IMR-90 (cell line): ENCODE measurements around the gene RAC3. TPM values are rescaled to one million over a fixed set of nuclear protein-coding genes. Genes with fewer than 3 reads are reported as not detected.

Source experiments
- ATAC-seq: fragments of 200-7000 bp; cut with Tn5 transposase; 2 replicates; pipeline ENCODE4 v1.9.1; 2020; ENCODE audit warnings: low read depth, mild to moderate bottlenecking, moderate library complexity
- BruUV-seq: library from RNA; stranded (reverse); fragments of 400-500 nt; replicated peaks from 2 replicates; lab custom pipeline; 2021; lab: Mats Ljungman, UMichigan
- CTCF ChIA-PET: fragments of 300-600 bp; formaldehyde crosslinking; extraction: SDS; loops from one replicate; lab custom pipeline; 2021; ENCODE audit warnings: antibody characterized with exemption; lab: Yijun Ruan, JAX
- POLR2A ChIA-PET: fragments of 300-600 bp; sonication (Branson Sonifier 250); formaldehyde crosslinking; loops from one replicate; lab custom pipeline; 2022; ENCODE audit warnings: antibody characterized with exemption; ENCODE audit not compliant: unreplicated experiment; lab: Charles Lee
- DNase-seq: peaks from one replicate; pipeline ENCODE4 v3.0.0; 2013
- H2AFZ ChIP-seq: replicated peaks from 2 replicates; pipeline ENCODE3; 2013; ENCODE audit warnings: low read length, mild to moderate bottlenecking; ENCODE audit not compliant: poor library complexity
- H2AK5ac ChIP-seq: 2 replicates; pipeline ENCODE4 v1.6.1; 2013; ENCODE audit warnings: low read depth, low read length, inconsistent platforms
- H2AK9ac ChIP-seq: replicated peaks from 2 replicates; pipeline ENCODE3; 2013; ENCODE audit warnings: mild to moderate bottlenecking, low read depth, low read length, moderate library complexity; ENCODE audit not compliant: poor library complexity
- H2BK120ac ChIP-seq: 2 replicates; pipeline ENCODE4 v1.6.1; 2013; ENCODE audit warnings: low read depth, low read length, inconsistent platforms
- H2BK15ac ChIP-seq: 3 replicates; pipeline ENCODE4 v1.6.1; 2013; ENCODE audit warnings: low read depth, low read length, inconsistent platforms
- H2BK20ac ChIP-seq: 2 replicates; pipeline ENCODE4 v1.6.1; 2013; ENCODE audit warnings: low read depth, mild to moderate bottlenecking, inconsistent platforms, low read length, moderate library complexity
- H2BK5ac ChIP-seq: 2 replicates; pipeline ENCODE4 v1.6.1; 2013; ENCODE audit warnings: mild to moderate bottlenecking, low read depth, low read length, inconsistent platforms; ENCODE audit not compliant: poor library complexity, severe bottlenecking
- H3K14ac ChIP-seq: replicated peaks from 2 replicates; pipeline ENCODE4 v1.6.1; 2013; ENCODE audit warnings: low read depth, low read length, inconsistent platforms
- H3K18ac ChIP-seq: 2 replicates; pipeline ENCODE4 v1.6.1; 2013; ENCODE audit warnings: low read depth, low read length, control low read depth
- H3K23ac ChIP-seq: 2 replicates; pipeline ENCODE4 v1.6.1; 2013; ENCODE audit warnings: low read depth, low read length, inconsistent platforms
- H3K27ac ChIP-seq: 2 replicates; pipeline ENCODE4 v1.5.1; 2013; ENCODE audit warnings: mild to moderate bottlenecking, control low read depth, low read length; ENCODE audit not compliant: insufficient read depth
- H3K27me3 ChIP-seq: 2 replicates; pipeline ENCODE4 v1.6.1; 2013; ENCODE audit warnings: low read length; ENCODE audit not compliant: control insufficient read depth, insufficient read depth
- H3K36me3 ChIP-seq: 2 replicates; pipeline ENCODE4 v1.6.1; 2013; ENCODE audit warnings: low read length, mixed read lengths; ENCODE audit not compliant: control insufficient read depth, insufficient read depth
- H3K4ac ChIP-seq: 2 replicates; pipeline ENCODE4 v1.6.1; 2013; ENCODE audit warnings: low read depth, low read length, inconsistent platforms
- H3K4me1 ChIP-seq: 2 replicates; pipeline ENCODE4 v1.6.1; 2013; ENCODE audit warnings: low read length, mixed read lengths; ENCODE audit not compliant: control insufficient read depth, insufficient read depth
- H3K4me2 ChIP-seq: 2 replicates; pipeline ENCODE4 v1.6.1; 2013; ENCODE audit warnings: low read depth, mild to moderate bottlenecking, control low read depth, low read length, moderate library complexity
- H3K4me3 ChIP-seq: 2 replicates; pipeline ENCODE4 v1.5.1; 2013; ENCODE audit warnings: low read depth, mild to moderate bottlenecking, control low read depth, low read length, moderate library complexity; ENCODE audit not compliant: insufficient read depth
- H3K56ac ChIP-seq: 2 replicates; pipeline ENCODE4 v1.6.1; 2013; ENCODE audit warnings: low read length, inconsistent platforms; ENCODE audit not compliant: insufficient read depth; ENCODE audit errors: extremely low read depth
- H3K79me1 ChIP-seq, 2 experiments: 2 replicates each; pipeline ENCODE4 v1.6.1; 2013; ENCODE audit warnings: low read length in 2 of 2, inconsistent platforms in 1 of 2, low read depth in 1 of 2
- H3K9ac ChIP-seq: 2 replicates; pipeline ENCODE4 v1.6.1; 2013; ENCODE audit warnings: low read depth, low read length, control low read depth
- H3K9me1 ChIP-seq: 2 replicates; pipeline ENCODE4 v1.6.1; 2013; ENCODE audit warnings: low read length, inconsistent platforms; ENCODE audit not compliant: insufficient read depth
- H3K9me3 ChIP-seq: 2 replicates; pipeline ENCODE4 v1.6.1; 2013; ENCODE audit warnings: low read length; ENCODE audit not compliant: control insufficient read depth, insufficient read depth
- H4K20me1 ChIP-seq: 2 replicates; pipeline ENCODE4 v1.6.1; 2013; ENCODE audit warnings: low read length, inconsistent platforms; ENCODE audit not compliant: insufficient read depth
- H4K5ac ChIP-seq: 2 replicates; pipeline ENCODE4 v1.6.1; 2013; ENCODE audit warnings: mild to moderate bottlenecking, low read depth, low read length, control low read depth
- H4K8ac ChIP-seq, 2 experiments: 2 replicates each; pipeline ENCODE4 v1.6.1; 2013; ENCODE audit warnings: low read depth in 2 of 2, low read length in 2 of 2, control low read depth in 1 of 2, inconsistent platforms in 1 of 2
- H4K91ac ChIP-seq: 2 replicates; pipeline ENCODE4 v1.6.1; 2013; ENCODE audit warnings: low read depth, low read length, inconsistent platforms; ENCODE audit not compliant: insufficient read depth
- BHLHE40 ChIP-seq: fragments of 150-350 bp; IDR thresholded peaks from 2 replicates; pipeline ENCODE4 v1.6.1; 2016; ENCODE audit warnings: mild to moderate bottlenecking, low read depth, low read length
- CEBPB ChIP-seq: IDR thresholded peaks from 2 replicates; pipeline ENCODE4 v1.6.1; 2012; ENCODE audit warnings: low read depth, low read length, improper control_type of control experiment
- CHD1 ChIP-seq: IDR thresholded peaks from 2 replicates; pipeline ENCODE4 v1.6.1; 2012; ENCODE audit warnings: low read depth, low read length, improper control_type of control experiment
- CTCF ChIP-seq: conservative IDR thresholded peaks from 2 replicates; pipeline ENCODE4 v1.5.1; 2012; ENCODE audit warnings: mild to moderate bottlenecking, low read depth, low read length, improper control_type of control experiment
- FOS ChIP-seq: fragments of 150-350 bp; IDR thresholded peaks from 2 replicates; pipeline ENCODE4 v1.6.1; 2016; ENCODE audit warnings: low read depth, low read length
- MAFK ChIP-seq: IDR thresholded peaks from 2 replicates; pipeline ENCODE4 v1.6.1; 2012; ENCODE audit warnings: low read depth, low read length, improper control_type of control experiment
- MAZ ChIP-seq: IDR thresholded peaks from 2 replicates; pipeline ENCODE4 v1.6.1; 2012; ENCODE audit warnings: low read depth, mild to moderate bottlenecking, low read length, improper control_type of control experiment, moderate library complexity, borderline replicate concordance
- MXI1 ChIP-seq: IDR thresholded peaks from 2 replicates; pipeline ENCODE4 v1.6.1; 2012; ENCODE audit warnings: low read depth, mild to moderate bottlenecking, low read length, moderate library complexity, borderline replicate concordance
- NFE2L2 ChIP-seq: fragments of 150-350 bp; IDR thresholded peaks from 2 replicates; pipeline ENCODE4 v1.6.1; 2016; ENCODE audit warnings: low read depth, mild to moderate bottlenecking, low read length
- POLR2A ChIP-seq: IDR thresholded peaks from 2 replicates; pipeline ENCODE4 v1.6.1; 2012; ENCODE audit warnings: mild to moderate bottlenecking, low read depth, low read length
- RAD21 ChIP-seq: IDR thresholded peaks from 2 replicates; pipeline ENCODE4 v1.6.1; 2012; ENCODE audit warnings: low read length, improper control_type of control experiment
- RCOR1 ChIP-seq: IDR thresholded peaks from 2 replicates; pipeline ENCODE4 v1.6.1; 2012; ENCODE audit warnings: mild to moderate bottlenecking, low read length, improper control_type of control experiment; ENCODE audit not compliant: insufficient replicate concordance
- RFX5 ChIP-seq: IDR thresholded peaks from 2 replicates; pipeline ENCODE4 v1.8.0; 2012; ENCODE audit warnings: low read depth, mild to moderate bottlenecking, low read length, moderate library complexity
- SMC3 ChIP-seq: fragments of 150-350 bp; IDR thresholded peaks from 2 replicates; pipeline ENCODE4 v1.6.1; 2016; ENCODE audit warnings: low read depth, mild to moderate bottlenecking, antibody characterized with exemption, low read length, moderate library complexity
- WGBS, 2 experiments: methylation state at CpG; one replicate each; pipeline versions ENCODE4 v1.1.5 to v1.1.7; 2013; ENCODE audit warnings: missing lambda C conversion rate in 2 of 2; ENCODE audit not compliant: insufficient read length in 1 of 2; ENCODE audit errors: extremely low coverage in 2 of 2; 5-methylcytosine and 5-hydroxymethylcytosine counted together
- dilution Hi-C: fragments of 300-500 bp; cut with HindIII; formaldehyde crosslinking; loops from one replicate; pipeline ENCODE4 v1.14.3; 2018; ENCODE audit warnings: low sequenced_read_pairs; ENCODE audit not compliant: unreplicated experiment
- in situ Hi-C: fragments of 300-500 bp; cut with MboI; formaldehyde crosslinking; loops from 3 replicates; pipeline ENCODE4 v1.14.3; 2019; ENCODE audit warnings: low sequenced_read_pairs, inconsistent platforms, mixed read lengths
- intact Hi-C: fragments of 100-400 bp; cut with micrococcal nuclease; formaldehyde crosslinking; loops from 2 replicates; pipeline ENCODE4 v1.10.0; 2022
- polyA plus RNA-seq, 3 experiments: library from polyadenylated mRNA; depleted of rRNA; stranded (reverse); fragments of >200 nt; gene quantifications; 2 replicates each; pipeline ENCODE4 v1.2.3, GENCODE V29; 2012; ENCODE audit warnings: low replicate concordance in 1 of 3
- total RNA-seq: library from RNA; depleted of rRNA; stranded (reverse); fragments of >200 nt; gene quantifications from 2 replicates; pipeline ENCODE4 v1.2.3, GENCODE V29; 2012
- TF ChIP-seq, protein P1 (sequence below): fragments of 150-350 bp; IDR thresholded peaks from 2 replicates; pipeline ENCODE4 v1.6.1; 2017; ENCODE audit warnings: mild to moderate bottlenecking, antibody characterized with exemption, low read length, low read depth
- TF ChIP-seq, protein P2 (sequence below): fragments of 150-350 bp; IDR thresholded peaks from 2 replicates; pipeline ENCODE4 v1.6.1; 2016; ENCODE audit warnings: low read depth, mild to moderate bottlenecking, low read length, moderate library complexity, borderline replicate concordance

RAC3 gene
- total and polyA plus RNA-seq, 2 of the 4 experiments (the other 2 are of a cell fraction): 5.7 to 23.4 TPM

- ATAC-seq: no peak
Measured at GRCh38 chr17:82060614-82061013, 29.1 kb downstream of the RAC3 start.

More at GRCh38 chr17:82060614-82061013, 29.1 kb downstream of the RAC3 start:
- H3K56ac ChIP-seq: no peak overlapping the region
- no peak overlapping the region for H4K91ac ChIP-seq
- no TSS peak for BruUV-seq
- no peak overlapping the region for H3K4me2 ChIP-seq
- H3K4me3 ChIP-seq: no peak overlapping the region
- H3K36me3 ChIP-seq: peaks cover 70% of the 10 kb centered on the region
- no peak overlapping the region for H3K4ac ChIP-seq
- H2AK5ac ChIP-seq: no peak overlapping the region
- in situ Hi-C loops (no loop called here), dilution Hi-C loops (no loop called here), intact Hi-C loops (no loop called here)
- DNase-seq: no peak
- TF ChIP-seq CEBPB: no peak
- TF ChIP-seq, protein P1, sequence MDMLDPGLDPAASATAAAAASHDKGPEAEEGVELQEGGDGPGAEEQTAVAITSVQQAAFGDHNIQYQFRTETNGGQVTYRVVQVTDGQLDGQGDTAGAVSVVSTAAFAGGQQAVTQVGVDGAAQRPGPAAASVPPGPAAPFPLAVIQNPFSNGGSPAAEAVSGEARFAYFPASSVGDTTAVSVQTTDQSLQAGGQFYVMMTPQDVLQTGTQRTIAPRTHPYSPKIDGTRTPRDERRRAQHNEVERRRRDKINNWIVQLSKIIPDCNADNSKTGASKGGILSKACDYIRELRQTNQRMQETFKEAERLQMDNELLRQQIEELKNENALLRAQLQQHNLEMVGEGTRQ: no peak
- TF ChIP-seq BHLHE40: no peak
- no peak for TF ChIP-seq RAD21
- no peak for TF ChIP-seq MAZ
- TF ChIP-seq RCOR1: no peak
- TF ChIP-seq NFE2L2: no peak
- no peak for TF ChIP-seq POLR2A
- TF ChIP-seq SMC3: no peak
- no peak for TF ChIP-seq CHD1
- no peak for TF ChIP-seq FOS
- TF ChIP-seq RFX5: no peak
- no peak for TF ChIP-seq CTCF
- TF ChIP-seq, protein P2, sequence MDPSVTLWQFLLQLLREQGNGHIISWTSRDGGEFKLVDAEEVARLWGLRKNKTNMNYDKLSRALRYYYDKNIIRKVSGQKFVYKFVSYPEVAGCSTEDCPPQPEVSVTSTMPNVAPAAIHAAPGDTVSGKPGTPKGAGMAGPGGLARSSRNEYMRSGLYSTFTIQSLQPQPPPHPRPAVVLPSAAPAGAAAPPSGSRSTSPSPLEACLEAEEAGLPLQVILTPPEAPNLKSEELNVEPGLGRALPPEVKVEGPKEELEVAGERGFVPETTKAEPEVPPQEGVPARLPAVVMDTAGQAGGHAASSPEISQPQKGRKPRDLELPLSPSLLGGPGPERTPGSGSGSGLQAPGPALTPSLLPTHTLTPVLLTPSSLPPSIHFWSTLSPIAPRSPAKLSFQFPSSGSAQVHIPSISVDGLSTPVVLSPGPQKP: no peak
- TF ChIP-seq MXI1: no peak
- no peak for TF ChIP-seq MAFK
- H3K23ac ChIP-seq: no peak overlapping the region
- H3K27ac ChIP-seq: no peak overlapping the region
- 91% methylated on average over 8 of the region's 14 CpGs; no CpG with 5 or more reads in 1 of the 2 experiments for WGBS, 2 experiments
- no peak overlapping the region for H2BK20ac ChIP-seq
- H2AFZ ChIP-seq: no peak overlapping the region
- H4K5ac ChIP-seq: no peak overlapping the region
- no peak overlapping the region for H4K8ac ChIP-seq
- no peak overlapping the region for H3K9ac ChIP-seq
- H3K27me3 ChIP-seq: no peaks in the 10 kb centered on the region
- H3K9me3 ChIP-seq: no peaks in the 10 kb centered on the region
- H2BK15ac ChIP-seq: no peak overlapping the region
- H3K18ac ChIP-seq: no peak overlapping the region
- H3K9me1 ChIP-seq: no peaks in the 10 kb centered on the region
- H2BK5ac ChIP-seq: no peak overlapping the region
- peaks cover 6% of the 10 kb centered on the region for H3K4me1 ChIP-seq
- H2BK120ac ChIP-seq: no peak overlapping the region
- H3K14ac ChIP-seq: no peak overlapping the region
- peaks cover 3% of the 10 kb centered on the region for H4K20me1 ChIP-seq
- H2AK9ac ChIP-seq: no peak overlapping the region
- ChIA-PET CTCF (no interaction called here), POLR2A (no interaction called here)
- H3K79me1 ChIP-seq: peaks cover 5 to 30% of the 10 kb centered on the region in 2 experiments; a peak in 2 of 4 replicates
